CD4-positive, alpha-beta T cell treated with Interleukin-10 for 1 hour (primary cell): Measurements from ENCODE around the gene CALHM3.
A peak's percentile ranks its signal among the peaks of the same experiment; 100 is the strongest.
"Not testable (repeated sequence)": the region's sequence is repeated elsewhere in the genome, so short reads cannot be mapped to it uniquely, and the experiment has no call there.

Experiments
- DNase-seq: peaks from one replicate; pipeline ENCODE4 v3.0.0-alpha.2; 2020

CALHM3 gene, protein sequence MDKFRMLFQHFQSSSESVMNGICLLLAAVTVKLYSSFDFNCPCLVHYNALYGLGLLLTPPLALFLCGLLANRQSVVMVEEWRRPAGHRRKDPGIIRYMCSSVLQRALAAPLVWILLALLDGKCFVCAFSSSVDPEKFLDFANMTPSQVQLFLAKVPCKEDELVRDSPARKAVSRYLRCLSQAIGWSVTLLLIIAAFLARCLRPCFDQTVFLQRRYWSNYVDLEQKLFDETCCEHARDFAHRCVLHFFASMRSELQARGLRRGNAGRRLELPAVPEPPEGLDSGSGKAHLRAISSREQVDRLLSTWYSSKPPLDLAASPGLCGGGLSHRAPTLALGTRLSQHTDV

DNA sequence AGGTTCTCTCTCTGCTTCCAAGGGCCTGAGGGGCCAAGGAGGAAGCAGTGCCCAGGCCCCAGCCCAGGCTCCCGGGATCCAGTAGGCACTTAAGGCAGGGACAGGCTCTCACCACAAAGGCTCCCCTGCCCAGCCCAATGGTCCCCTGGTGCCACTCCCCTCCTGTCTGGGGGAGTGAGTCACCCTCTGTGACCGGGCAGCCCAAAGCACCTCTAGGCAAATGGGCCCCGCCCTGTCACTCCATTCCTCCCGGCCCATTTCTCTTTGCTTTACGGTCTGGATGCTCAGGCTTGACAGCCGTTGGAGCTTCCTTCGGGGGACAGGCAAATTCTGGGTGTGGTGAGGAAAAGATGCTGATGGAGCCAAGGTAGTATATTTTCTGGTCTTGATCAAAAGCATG is at the start of gene CALHM3:
CALHM3 (minus strand) TSS at position 106 of the 400 bp plus-strand sequence. CDS start 208 bp downstream, outside the sequence.
- no peak for DNase-seq

DNA sequence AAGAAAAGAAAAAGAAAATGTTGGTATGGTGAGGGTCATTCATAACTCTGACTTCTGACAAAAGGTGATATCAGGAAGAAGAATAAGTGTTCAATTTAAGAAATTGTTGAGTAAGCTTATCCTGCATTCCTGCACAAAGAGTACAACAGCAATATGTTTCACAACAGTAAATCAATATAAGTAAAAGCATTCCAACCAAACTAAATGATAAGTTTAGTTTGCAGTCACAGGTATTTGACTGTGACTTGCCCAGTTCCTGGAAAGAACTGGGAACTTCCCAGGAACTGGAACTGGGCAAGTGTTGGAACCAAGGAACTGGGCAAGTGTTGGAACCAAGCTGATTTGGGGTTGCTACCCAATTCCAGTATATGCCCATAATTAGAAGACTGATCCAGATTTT is 49.5 kb upstream of the CALHM3 start:
- DNase-seq, result no peak

DNA sequence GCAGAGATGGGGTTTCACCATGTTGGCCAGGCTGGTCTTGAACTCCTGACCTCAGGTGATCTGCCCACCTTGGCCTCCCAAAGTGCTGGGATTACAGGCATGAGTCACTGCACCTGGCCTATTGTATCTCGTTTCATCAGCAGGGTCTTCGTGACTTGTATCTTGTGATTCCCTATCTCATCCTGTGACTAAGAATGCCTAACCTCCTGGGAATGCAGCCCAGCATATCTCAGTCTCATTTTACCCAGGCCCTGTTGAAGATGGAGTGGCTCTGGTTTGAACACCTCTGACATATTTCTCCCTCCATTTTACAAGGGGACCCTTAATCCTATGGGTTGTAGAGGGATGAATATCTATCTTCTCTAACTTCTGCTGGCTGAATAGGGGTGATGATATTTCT is 48.4 kb upstream of the CALHM3 start:
- not testable (repeated sequence) for DNase-seq

DNA sequence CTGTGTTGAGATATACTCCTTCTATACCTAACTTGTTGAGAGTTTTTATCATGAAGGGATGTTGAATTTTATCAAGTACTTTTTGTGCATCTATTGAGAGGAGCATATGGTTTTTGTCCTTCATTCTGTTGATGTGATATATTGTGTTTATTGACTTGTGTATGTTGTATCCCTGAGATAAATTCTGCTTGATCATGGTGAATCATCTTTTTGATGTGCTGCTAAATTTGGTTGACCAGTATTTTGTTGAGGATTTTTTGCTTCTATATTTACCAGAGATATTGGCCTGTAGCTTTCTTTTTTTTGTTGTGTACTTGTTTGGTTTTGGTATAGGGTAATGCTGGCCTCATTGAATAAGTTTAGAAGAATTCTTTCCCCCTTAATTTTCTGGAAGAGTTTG is 46.9 kb upstream of the CALHM3 start:
- DNase-seq, result no peak

DNA sequence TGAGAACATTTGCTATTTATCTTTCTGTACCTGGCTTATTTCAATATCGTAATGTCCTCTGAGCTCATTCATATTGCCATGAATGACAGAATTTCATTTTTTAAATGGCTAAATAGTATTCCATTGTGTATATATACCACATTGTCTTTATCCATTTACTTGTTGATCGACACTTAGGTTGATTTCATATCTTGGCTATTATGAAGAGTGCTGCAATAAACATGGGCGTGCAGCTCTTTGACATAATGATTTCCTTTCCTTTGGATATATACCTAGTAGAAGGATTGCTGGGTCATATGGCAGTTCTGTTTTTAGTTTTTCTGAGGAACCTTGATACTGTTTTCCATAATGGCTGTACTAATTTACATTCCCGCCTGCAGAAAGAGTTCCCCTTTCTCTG is 44.6 kb upstream of the CALHM3 start:
- no peak for DNase-seq

DNA sequence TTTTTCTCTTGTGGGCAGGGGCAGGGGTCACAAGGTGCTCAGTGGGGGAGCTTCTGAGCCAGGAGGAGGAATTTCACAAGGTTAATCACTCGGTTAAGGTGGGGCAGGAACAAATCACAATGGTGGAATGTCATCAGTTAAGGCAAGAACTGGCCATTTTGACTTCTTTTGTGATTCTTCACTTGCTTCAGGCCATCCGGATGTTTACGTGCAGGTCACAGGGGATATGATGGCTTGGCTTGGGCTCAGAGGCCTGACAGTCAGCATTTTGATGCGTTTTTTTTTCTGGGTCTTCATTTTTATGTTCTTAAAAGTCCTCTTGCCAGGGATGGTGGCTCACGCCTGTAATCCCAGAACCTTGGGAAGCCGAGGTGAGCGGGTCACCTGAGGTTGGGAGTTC is 43.0 kb upstream of the CALHM3 start:
- not testable (repeated sequence) for DNase-seq

DNA sequence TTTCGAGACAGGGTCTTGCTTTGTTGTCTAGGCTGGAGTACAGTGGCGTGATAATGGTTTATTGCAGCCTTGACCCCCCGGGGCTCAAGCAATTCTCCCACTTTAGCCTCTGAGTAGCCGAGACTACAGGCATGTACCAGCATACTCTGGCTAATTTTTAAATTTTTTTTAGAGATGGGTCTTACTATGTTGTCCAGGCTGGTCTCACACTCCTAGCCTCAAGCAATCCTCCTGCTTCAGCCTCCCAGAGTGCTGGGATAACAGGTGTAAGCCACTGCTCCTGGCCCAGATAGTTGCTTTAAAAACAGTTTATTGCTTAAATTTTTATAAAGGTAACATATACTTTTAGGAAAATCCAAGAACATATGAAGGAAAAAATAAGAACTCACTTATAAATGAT is 40.8 kb upstream of the CALHM3 start:
- no peak for DNase-seq

DNA sequence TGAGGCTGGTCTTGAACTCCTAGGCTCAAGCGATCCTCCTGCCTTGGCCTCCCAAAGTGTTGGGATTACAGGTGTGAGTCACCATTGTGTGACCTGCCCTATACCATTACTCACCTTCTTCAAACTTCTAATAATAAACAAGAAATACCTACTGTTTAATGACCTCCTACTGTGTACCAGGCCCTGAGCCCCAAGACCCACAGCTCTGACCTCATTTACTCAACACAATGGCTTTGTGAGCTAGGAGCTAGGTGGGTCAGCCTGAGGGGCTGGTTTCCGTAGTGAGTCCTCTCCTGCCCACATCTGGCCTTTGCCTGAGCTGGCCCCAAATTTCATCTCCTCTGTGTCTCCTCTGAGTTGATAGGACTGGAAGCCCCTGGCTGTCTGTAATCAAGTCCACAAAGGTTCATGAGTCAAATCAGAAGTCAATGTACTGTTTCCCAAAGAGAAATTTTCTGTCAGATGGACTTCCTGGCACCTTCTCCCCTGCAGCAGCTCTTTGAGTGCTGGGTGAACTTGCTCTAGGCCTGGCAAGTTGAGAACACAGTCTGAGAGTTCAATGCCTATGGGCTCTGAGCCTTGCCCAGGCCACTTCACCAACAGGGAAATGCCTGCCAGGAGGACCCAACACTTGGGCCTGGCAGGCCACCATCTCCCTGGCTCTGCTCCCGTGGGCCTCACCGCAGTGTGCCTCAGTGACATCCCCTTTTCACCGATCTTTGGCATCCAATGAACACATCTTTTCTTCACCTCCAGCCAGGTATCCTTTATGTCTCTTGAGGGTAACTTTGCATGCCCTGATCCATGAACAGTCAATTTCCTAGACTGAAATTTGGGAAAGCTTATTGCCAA is 38.4 kb upstream of the CALHM3 start:
- DNase-seq, result no peak

DNA sequence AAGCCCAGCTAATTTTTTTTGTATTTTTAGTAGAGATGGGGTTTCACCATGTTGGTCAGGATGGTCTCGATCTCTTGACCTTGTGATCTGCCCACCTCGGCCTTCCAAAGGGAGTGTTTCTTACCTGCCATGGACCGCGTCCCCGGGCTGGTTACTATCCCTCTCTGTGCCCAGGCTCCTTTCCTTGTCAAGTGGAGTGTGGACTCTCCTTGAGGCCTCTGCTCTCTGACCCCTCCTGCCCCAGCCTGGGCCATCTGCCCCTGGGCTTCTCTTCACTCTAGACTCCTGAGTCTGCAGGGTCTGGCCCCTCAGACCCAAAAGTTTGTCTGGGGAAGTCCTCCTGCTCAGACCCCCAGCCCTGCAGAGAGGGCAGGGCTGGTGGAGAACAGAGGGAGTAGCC is 35.2 kb upstream of the CALHM3 start:
- no peak for DNase-seq

DNA sequence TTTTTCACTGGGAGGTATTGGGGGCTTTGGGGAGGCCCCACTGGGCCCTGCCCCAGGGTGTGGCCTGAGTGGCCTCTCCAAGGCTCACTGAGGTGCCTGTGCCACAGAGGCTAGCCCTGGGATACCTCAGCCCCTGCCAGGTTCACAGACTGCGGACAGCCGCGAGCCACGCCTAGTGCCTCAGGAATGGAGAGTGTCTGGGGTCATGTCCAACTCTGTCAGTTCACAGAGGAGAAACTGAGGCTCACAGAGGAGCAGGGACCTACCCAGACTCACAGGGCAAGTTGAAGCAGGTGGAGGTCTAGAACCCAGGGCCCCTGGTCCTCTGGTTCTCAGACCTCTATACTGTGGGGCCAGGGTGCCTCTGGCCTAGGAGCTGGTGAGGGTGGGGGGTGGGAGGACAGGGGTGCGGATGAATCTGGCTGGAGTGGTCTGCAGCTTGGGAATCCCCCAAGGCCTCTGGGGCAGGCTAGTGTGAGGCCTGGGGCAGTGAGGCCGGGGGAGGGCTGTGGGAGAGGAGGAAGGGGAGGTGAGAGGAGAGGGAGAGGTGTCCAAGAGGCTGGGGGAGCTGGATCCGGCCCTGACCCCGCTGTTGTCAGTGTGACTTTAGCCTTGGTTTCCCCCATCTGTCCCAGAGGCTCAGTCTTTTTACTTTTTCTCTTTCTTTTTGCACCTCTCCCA is 34.5 kb upstream of the CALHM3 start:
- no peak for DNase-seq

DNA sequence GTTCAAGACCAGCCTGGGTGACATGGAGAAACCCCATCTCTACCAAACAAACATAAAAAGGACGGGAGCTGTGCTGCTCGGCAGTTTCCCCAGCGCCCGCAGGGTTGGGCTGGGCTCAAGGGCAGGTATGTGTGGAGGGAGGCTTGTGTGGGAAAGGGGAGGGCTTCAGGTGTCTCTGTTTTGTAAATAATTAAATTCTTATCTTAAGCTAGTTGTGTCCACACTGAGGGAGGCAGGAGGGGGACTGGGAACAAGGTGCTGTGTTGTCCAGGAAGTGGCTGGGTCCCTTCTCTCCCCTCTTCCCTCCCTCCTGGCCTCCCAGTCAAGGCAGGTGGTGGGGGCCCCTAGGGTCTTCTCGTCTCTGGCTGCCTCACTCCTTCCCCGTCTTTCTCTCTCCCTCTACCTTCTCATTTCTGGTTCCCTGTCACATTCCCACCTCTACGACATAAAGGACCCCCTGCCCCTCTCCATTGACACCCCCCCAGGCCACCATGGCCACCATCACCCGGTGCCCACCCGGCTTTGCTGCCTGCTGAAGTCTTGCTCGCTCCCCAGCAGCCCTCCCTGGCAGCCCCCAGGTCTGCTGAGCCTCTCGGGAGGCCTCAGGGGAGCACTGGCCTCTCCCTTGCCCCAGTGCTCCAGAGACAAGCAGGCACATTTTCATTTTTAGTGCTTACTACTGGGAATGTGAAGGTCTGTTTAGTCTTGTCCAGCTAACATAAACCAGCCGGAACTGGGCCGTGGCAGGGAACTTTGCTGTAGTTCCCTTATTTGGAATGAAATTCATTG is 33.7 kb upstream of the CALHM3 start:
- DNase-seq, result no peak

DNA sequence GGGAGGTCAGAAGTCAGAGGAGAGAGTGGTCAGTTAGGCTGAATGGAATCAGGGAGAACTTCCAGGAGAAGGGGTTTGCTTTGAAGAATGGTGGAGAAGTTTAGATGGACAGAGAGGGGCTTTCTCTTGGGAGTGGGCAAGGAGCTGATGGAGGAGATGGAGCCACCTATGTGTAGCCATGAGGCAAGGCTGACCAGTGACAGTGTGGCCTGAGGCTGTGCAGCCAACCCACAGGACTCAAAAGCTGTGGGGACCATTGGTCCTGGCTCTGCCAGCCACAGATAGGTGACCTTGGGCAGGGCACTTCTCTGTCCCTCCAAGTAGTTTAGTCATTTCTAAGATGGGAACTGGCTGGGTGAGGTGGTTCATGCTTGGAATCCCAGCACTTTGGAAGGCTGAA is 33.1 kb upstream of the CALHM3 start:
- DNase-seq, result no peak

DNA sequence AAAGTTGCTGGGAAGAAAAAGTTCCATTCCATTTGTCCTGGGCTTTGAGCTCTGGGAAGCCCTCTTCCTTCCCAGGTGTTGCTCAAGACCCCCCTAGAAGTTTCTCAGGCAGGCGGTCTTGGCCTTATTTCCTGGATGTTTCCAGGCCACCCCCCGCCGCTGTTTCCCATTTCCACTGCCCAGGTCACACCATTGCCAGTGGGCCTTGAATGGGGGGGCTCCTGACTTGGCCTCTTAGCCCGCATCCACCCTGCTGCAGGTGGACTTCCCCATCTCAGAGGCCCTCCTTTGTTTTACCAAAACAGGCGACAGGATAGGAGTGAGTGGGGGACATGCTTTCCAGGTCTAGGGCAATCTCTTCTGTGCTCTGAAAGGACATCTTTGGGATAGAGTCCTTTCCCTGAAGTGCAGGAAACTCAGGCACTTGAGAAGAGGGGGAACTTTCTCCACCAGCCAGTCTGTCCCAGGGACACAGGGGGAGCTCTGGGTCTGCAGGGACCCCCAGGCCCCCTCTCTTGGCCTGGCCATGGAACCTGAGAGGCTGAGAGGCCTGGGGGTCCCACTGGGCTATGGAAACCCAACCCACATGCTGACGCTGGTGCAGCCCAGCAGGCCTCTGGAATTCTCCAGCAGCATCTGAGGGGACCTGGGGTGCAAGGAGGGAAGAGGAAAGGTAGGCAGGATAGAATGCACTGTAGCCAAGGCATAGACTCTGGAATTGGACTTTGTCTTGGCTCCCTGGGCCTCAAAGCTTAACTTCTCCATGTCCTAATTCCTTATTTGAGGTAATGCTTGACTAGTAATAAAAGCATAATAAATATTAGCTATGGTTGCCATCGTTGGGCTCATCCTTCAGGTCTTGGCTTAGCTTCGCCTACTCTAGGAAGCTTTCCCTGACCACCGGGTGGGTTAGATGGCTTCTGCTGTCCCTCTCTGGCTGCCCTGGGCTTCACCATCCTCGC is 32.0 kb upstream of the CALHM3 start:
- DNase-seq, result no peak

DNA sequence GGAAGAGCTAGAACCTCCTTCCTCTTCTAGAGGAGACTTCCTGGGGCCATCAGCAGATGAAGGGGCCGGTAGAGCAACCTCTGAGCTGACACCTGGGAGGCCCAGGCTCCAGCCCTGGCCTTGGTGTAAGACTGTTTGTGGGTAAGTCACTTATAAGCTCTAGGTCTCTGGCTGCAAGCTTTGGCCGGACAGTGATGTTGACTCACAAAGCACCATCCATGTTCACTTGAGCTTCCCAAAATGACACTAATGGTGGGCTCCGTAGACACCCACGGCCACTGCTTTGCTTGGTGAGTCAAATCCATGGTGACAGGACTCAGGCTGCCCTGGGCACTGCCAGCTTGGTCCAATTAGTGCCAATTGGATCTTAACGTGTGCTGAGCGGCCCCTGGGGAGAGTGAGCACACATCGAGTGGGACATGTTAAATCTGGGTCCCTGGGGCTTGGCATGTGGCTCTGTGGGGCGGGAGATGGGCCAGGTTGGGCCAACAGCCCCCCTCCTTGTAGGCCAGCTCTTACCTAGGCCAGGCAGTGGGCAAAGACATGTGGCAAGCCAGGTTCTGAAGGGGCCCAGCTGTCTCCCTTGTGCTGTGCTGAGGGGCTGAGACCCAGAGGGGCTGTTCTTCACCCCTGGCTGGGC is 31.1 kb upstream of the CALHM3 start:
- no peak for DNase-seq

DNA sequence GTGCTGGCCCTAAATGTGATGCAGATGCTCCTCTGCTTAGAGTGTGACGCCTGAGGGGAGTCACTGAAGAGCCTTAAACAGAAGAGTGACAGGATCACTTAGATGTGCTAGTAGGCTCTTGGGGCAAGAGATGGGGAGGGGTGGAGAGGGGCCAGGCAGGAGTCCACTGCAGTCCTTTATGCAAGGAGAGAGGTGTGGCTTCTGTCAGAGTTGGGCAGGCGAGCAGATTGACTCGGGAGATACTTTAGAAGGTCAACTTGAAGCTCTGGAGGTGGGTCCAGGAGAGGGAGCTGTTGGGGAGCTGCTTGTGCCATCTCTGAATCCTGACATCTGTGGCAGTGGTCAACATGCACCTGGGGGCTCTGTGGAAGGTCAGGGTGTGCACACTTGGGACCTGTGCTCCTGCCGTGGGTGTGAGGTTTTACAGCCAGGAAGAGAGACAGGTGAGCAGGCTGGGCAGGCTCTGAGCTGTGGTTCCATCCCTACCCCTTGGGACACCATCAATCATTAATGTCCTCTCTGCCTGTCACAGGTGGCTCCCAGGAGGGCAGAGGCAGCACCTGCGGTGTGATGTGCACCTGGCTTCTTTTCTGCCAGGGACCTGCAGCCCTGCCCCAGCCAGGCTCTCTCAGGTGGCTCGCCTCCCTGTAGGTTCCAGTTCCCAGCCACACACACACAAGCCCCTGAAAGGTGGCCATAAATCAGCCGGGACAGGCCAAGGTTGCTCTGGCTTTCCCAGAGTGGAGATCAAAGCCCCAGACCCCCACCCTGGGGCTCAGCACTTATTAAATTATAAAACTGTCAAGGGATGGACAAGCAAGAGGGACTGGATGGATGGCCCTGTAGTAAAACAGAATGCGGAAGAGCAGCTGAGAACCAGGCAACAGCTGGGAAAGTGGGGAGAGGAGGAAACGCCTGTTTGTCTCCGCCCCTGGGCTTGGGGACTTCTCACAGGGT is 28.5 kb upstream of the CALHM3 start:
- DNase-seq, result no peak

DNA sequence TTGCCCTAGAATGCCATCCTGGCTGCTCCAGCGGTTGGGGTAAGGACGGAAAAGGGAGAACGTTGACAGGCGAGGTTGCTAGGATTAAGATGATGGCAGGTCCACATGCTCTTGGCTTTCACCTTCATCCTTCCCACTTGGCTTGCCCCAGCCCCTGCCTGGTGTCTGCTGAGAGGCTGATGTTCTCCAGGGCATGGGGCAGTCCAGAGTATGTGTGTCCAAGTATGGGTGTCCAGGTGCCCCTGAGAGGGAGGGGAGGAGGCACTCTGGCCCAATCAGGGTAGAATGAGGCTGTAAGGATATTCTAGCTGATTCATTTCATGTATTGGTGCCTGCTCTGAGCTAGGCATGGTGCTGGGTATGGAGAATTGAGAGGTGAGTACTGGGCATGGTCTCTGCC is 27.0 kb upstream of the CALHM3 start:
- no peak for DNase-seq

DNA sequence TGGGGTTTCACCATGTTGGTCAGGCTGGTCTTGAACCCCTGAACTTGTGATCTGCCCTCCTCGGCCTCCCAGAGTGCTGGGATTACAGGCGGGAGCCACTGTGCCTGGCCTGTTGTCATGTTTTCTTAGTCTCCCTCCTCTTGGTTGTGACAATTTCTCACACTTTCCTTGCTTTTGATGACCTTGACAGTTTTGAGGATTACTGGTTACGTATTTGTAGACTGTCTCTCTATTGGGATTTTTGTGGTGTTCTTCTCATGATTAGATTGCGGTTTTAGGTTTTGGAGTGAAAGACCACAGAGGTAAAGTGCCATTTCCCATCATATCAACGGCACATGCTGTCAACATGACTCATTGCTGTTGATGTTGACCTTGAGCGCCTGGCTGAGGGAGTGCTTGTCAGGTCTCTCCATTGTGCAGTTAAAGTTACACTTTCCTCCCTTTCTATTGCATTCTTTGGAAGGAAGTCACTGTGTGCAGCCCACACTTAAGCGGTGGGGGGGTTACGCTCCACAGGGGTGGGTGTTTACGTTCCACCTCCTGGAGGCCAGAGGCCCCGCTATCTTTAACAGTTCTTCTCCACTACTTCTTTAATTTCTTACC is 25.2 kb upstream of the CALHM3 start:
- DNase-seq, result peak; percentile 45

DNA sequence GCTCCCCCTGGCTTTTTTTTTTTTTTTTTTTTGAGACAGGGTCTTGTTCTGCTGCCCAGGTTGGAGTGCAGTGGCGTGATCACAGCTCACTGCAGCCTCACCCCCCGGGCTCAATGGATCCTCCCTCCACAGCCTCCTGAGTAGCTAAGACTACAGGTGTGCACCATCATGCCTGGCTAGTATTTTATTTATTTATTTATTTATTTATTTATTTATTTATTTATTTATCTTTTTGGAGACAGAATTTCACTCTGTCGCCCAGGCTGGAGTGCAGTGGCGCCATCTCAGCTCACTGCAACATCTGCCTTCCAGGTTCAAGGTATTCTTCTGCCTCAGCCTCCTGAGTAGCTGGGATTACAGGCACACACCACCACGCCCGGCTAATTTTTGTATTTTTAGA is 24.7 kb upstream of the CALHM3 start:
- DNase-seq, result not testable (repeated sequence)
